ENCODE measurements around the gene PHLDB2. TPM values are rescaled to one million over a fixed set of nuclear protein-coding genes. Genes with fewer than 3 reads are reported as not detected.
A peak's percentile ranks its signal among the peaks of the same experiment; 100 is the strongest.

Gene PHLDB2
- total RNA-seq, 1 experiment from 2014 or later: 23.7 TPM

DNA sequence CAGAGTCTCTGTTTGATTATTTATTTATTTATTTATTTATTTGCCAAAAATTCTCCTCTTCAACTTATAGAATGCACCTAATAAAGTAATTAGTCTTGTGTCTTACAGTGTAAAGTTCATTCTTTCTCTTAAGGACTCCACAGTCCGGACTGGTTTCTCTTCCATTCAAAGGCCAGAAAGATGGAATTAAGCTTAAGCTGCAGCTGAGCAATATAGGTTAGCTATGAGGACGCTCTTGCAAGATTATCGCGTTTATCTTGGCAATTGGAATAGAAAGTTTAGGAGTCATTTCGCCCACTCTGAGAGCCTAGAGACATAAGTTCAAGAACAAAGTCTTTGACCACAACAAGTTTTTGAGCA, 154.7 kb downstream of the PHLDB2 start:
- no peak for DNase-seq (ENCODE audit: low read depth)

DNA sequence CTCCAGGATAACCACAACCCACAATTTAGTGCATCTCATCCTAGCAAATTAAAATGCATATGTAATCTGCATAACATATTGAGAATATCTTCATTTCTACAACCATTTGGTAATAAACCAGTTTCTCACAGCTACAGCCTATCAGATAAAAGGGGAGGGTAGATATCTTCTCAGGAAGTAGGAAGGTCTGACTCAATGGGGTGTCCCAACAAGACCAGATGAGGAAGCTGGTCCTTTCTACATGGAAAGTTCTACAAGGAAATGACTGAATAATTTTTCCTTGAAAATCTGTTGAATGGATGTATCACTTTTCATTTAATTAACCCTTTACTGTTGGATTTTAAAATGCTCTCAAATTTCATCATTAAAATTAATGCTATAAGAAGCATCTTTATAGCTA, 158.0 kb downstream of the PHLDB2 start:
- peak; percentile 16 for DNase-seq (ENCODE audit: low read depth)

DNA sequence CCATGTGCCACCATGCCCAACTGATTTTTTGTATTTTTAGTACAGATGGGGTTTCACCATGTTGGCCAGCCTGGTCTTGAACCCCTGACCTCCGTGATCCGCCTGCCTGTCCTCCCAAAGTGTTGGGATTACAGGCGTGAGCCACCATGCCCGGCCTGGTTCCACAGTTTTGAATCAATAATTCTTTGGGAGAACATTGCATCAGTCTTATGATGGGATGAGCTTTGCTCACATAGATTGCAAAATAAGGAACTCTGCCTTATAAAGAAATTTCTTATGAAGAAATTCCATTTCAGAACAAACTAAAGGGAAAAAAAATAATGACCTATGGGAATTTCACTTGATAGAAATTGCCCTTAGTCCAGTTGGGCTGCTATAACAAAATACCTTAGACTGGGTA, 159.6 kb downstream of the PHLDB2 start:
- no peak for DNase-seq (ENCODE audit: low read depth)

DNA sequence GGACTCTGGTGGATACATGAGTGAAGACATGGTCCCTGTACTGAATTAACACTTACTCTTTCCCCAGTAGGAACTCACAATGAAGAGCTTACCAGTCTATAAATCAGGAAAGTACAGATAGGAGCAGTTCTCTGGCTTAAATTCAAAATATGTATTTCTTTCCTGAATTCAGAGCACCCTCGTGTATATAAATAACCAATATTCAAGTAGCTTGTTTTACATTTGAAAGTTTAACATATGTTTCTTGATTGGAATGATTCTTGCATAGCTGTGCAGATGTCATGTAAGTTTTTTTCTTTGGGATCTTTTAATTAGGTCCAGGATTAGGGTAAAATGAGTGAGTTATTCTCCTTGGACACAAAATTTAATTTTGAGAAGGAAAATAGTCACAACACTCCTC, 160.7 kb downstream of the PHLDB2 start:
- DNase-seq (ENCODE audit: low read depth): no peak

DNA sequence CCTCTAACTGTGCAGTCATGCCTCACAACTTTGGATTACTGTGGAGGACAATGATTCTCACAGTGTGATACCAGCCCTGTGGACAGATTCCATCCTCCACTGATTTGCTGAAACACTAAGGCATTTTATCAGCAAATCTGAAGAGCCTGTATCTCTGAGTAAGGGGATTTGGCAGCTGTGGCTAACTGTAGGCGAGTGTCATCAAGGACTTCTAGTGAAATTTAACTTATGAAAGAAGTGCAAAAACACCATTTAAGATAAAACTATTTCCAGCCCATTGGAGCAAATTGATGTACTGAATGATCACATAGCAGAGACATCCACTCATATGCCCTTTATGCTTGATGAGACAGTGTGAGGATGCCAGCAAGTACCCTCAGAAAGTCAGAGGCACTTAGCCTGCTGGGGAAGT, 161.6 kb downstream of the PHLDB2 start:
- DNase-seq (ENCODE audit: low read depth): no peak

Other genes with a start within 250 kb of the PHLDB2 start
- 0.38 and 0.69 TPM in 2 replicates for gene PLCXD2, start 184.6 kb upstream of the PHLDB2 start, total RNA-seq (2014; rRNA removed)
- gene ABHD10, start 119.8 kb downstream of the PHLDB2 start, total RNA-seq (2014; rRNA removed): 33.1 and 34.4 TPM in 2 replicates
- not detected in 2 replicates for gene TAGLN3, start 139.7 kb downstream of the PHLDB2 start, total RNA-seq (2014; rRNA removed)
- gene TMPRSS7, start 175.5 kb downstream of the PHLDB2 start, total RNA-seq (2014; rRNA removed): not detected in 2 replicates
- 6.2 and 6.7 TPM in 2 replicates for gene C3orf52, start 227.1 kb downstream of the PHLDB2 start, total RNA-seq (2014; rRNA removed)